ENCODE results near the gene TMTC1. TPM values are rescaled to one million over a fixed set of nuclear protein-coding genes. Genes with fewer than 3 reads are reported as not detected.

Gene TMTC1
- total and polyA plus RNA-seq, 2 of the 8 experiments (the other 6 are each of a cell fraction or from before 2014, with no cell fraction given), result 15.4 to 20.8 TPM

DNA sequence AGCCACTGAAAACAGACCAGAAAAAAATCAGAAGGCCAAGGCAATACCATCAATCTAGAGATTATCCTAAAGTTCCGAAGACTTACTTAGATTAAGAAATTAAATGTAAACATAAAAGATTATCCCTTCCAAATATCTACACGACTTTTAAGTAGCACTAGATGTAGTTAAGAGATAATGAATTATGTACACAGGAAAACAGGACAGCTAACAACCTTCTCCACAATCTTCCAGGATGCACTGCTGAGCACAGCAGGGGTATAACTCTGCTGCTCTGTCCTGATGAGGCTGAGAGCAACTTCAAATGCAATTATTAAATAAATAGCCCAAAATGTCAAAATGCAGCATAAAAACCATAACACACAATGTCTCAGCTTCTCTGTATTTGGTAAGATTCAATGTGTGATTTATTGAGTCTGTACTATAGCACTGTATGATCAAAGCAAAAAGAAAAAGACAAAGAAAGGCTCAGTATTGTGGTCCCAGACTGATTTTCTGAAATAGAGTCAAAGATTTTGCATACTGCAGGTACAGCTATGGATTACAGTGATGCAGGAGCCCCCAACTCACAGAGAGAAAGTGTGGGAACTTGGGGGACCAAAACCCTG lies 56.9 kb downstream of the TMTC1 start:
- WGBS, 2 experiments (ENCODE audit: extremely low coverage in 1 of 2, insufficient coverage in 1 of 2, insufficient read length in 1 of 2, insufficient replicate concordance in 2 of 2, low coverage in 1 of 2, low lambda C conversion rate in 2 of 2, missing lambda C conversion rate in 1 of 2), result 78% methylated on average over 2 of the region's 2 CpGs; no CpG with 5 or more reads in 1 of the 2 experiments
- H3K23ac ChIP-seq (ENCODE audit: insufficient read length), result no peak overlapping the region
- ChIA-PET CTCF (ENCODE audit: partially characterized antibody) (interaction anchor here (1.2 kb wide), 1 partner anchor 20 kb away, joined by 3 read pairs; no protein-coding TSS in a partner anchor), POLR2A (ENCODE audit: partially characterized antibody) (no interaction called here)
- no peak overlapping the region for H2BK20ac ChIP-seq (ENCODE audit: low read length)
- H3K14ac ChIP-seq (ENCODE audit: insufficient read length), result no peak overlapping the region
- no peaks in the 10 kb centered on the region for H3K36me3 ChIP-seq (ENCODE audit: control insufficient read depth in 2 of 4, insufficient read depth in 4 of 4, low read length in 3 of 4)
- no peak for FAIRE-seq
- no peak overlapping the region for H4K91ac ChIP-seq (replicated peaks; ENCODE audit: insufficient read length, low read length)
- no peaks in the 10 kb centered on the region for H3K79me1 ChIP-seq (ENCODE audit: low read depth, low read length)
- H4K20me1 ChIP-seq (replicated peaks in 1 of 2; ENCODE audit: control insufficient read depth in 1 of 2, insufficient read depth in 2 of 2, low read length in 2 of 2), result peaks cover 0 to 2% of the 10 kb centered on the region in 2 experiments
- no peak overlapping the region for H4K8ac ChIP-seq (ENCODE audit: extremely low read depth, insufficient read depth, low read length)
- no peak overlapping the region for H3K27ac ChIP-seq (ENCODE audit: low read depth, low read length)
- no peak overlapping the region for H2BK5ac ChIP-seq (ENCODE audit: low read depth, low read length)
- no peak overlapping the region for H3K4ac ChIP-seq (replicated peaks; ENCODE audit: insufficient read length, low read depth, low read length)
- no peak overlapping the region for H3K56ac ChIP-seq (replicated peaks; ENCODE audit: insufficient read length, low read depth, low read length)
- H3K27me3 ChIP-seq (replicated peaks in 1 of 4; ENCODE audit: control insufficient read depth in 3 of 4, extremely low read depth in 1 of 4, insufficient read depth in 3 of 4, low read length in 3 of 4), result no peaks in the 10 kb centered on the region
- H2BK12ac ChIP-seq (ENCODE audit: low read depth, low read length), result no peak overlapping the region
- no peak overlapping the region for H2AK5ac ChIP-seq (ENCODE audit: low read depth, low read length)
- no peak overlapping the region for H3K18ac ChIP-seq (ENCODE audit: extremely low read depth, low read length)
- no peaks in the 10 kb centered on the region for H3K79me2 ChIP-seq (ENCODE audit: control insufficient read depth in 1 of 2, insufficient read depth in 2 of 2, low read length in 2 of 2)
- DNase-seq (ENCODE audit: low read depth in 1 of 2, low spot score in 2 of 2), result no peak
- no peak overlapping the region for H2BK120ac ChIP-seq (replicated peaks; ENCODE audit: low read depth, low read length)
- no peak overlapping the region for H2AFZ ChIP-seq (ENCODE audit: low read length)
- H4K5ac ChIP-seq (ENCODE audit: insufficient read length, low read depth, low read length), result no peak overlapping the region
- no peak overlapping the region for H3K4me3 ChIP-seq (ENCODE audit: extremely low read depth in 1 of 4, insufficient read depth in 2 of 4, low read depth in 3 of 4, low read length in 4 of 4)
- no peaks in the 10 kb centered on the region for H3K4me1 ChIP-seq (replicated peaks in 1 of 4; ENCODE audit: control insufficient read depth in 3 of 4, insufficient read depth in 4 of 4, low read length in 3 of 4)
- H3K23me2 ChIP-seq (ENCODE audit: low read depth, low read length), result no peaks in the 10 kb centered on the region
- H3K9me3 ChIP-seq (ENCODE audit: insufficient read depth in 2 of 2, low read depth in 1 of 2, low read length in 1 of 2), result no peaks in the 10 kb centered on the region
- no peak overlapping the region for H3K4me2 ChIP-seq (ENCODE audit: insufficient read depth in 1 of 2, low read depth in 2 of 2, low read length in 2 of 2)
- H3K9ac ChIP-seq (replicated peaks in 1 of 4; ENCODE audit: extremely low read depth in 1 of 4, low read depth in 3 of 4, low read length in 3 of 4), result no peak overlapping the region
- no peak overlapping the region for H2BK15ac ChIP-seq (ENCODE audit: low read length)
- TF ChIP-seq SIX5 (IDR thresholded peaks at IDR 0.05; ENCODE audit: low read depth, low read length) (no peak), CBX5 (IDR thresholded peaks at IDR 0.05; ENCODE audit: low read depth, low read length) (no peak), FOSL1 (IDR thresholded peaks at IDR 0.05; ENCODE audit: insufficient read depth, low read depth, low read length) (no peak), CHD2 (IDR thresholded peaks at IDR 0.05; ENCODE audit: low read length) (no peak), TBP (IDR thresholded peaks at IDR 0.05; ENCODE audit: low read depth, low read length) (no peak), SUZ12 (IDR thresholded peaks at IDR 0.05; ENCODE audit: low read length) (no peak), BCL11A (IDR thresholded peaks at IDR 0.05; ENCODE audit: low read depth in 2 of 2, low read length in 2 of 2) (no peak), HDAC6 (IDR thresholded peaks at IDR 0.05; ENCODE audit: low read depth, low read length) (no peak), GABPA (IDR thresholded peaks at IDR 0.05; ENCODE audit: borderline replicate concordance, insufficient read depth, low read length) (no peak), TAF7 (optimal IDR thresholded peaks at IDR 0.05; ENCODE audit: borderline replicate concordance, low read depth, low read length) (no peak), EP300 (IDR thresholded peaks at IDR 0.05; ENCODE audit: borderline replicate concordance in 1 of 2, low read depth in 2 of 2, low read length in 2 of 2) (no peak), SP2 (IDR thresholded peaks at IDR 0.05; ENCODE audit: low read length) (no peak), KDM4A (IDR thresholded peaks at IDR 0.05; ENCODE audit: low read depth, low read length, severe bottlenecking) (no peak), TEAD4 (IDR thresholded peaks at IDR 0.05; ENCODE audit: low read depth, low read length) (no peak)
